B cell (primary cell): ENCODE measurements around the gene USP48. TPM values are rescaled to one million over a fixed set of nuclear protein-coding genes. Genes with fewer than 3 reads are reported as not detected.

ENCODE experiments used
- ATAC-seq: fragments of 200-7000 bp; cut with Tn5 transposase; one replicate; pipeline ENCODE4 v1.10.0; 2021; ENCODE audit warnings: low read depth, mild to moderate bottlenecking, moderate number of reproducible peaks, moderate library complexity
- CTCF ChIA-PET: fragments of 350-600 bp; sonication (Branson Sonifier 250); formaldehyde crosslinking; loops from one replicate; lab custom pipeline; 2021; ENCODE audit warnings: antibody characterized with exemption, inconsistent platforms; lab: Charles Lee
- POLR2A ChIA-PET: fragments of 350-600 bp; sonication (Branson Sonifier 250); formaldehyde crosslinking; loops from one replicate; lab custom pipeline; 2021; ENCODE audit warnings: antibody characterized with exemption; lab: Charles Lee
- DNase-seq: peaks from one replicate; pipeline ENCODE4 v3.0.0; 2013
- H2AFZ ChIP-seq: 2 replicates; pipeline ENCODE4 v1.6.1; 2012; ENCODE audit warnings: mild to moderate bottlenecking, low read depth, low read length; ENCODE audit not compliant: insufficient read depth, poor library complexity, severe bottlenecking
- H3K27ac ChIP-seq, 2 donors: 1 replicate in 1 of 2; 2 replicates in 1 of 2; pipeline ENCODE4 v1.5.1; 2012 to 2013; ENCODE audit warnings: low read length in 2 of 2, mild to moderate bottlenecking in 2 of 2, moderate library complexity in 1 of 2
- H3K27me3 ChIP-seq, 4 experiments: fragments of 200-600 bp in 1 of 4; sonication (generic) in 1 of 4; replicated peaks in 1 of 4; 1 replicate in 2 of 4; 2 replicates in 2 of 4; pipeline versions ENCODE4 v1.6.1 to v1.7.0; 2013 to 2016; ENCODE audit warnings: low read length in 3 of 4, mild to moderate bottlenecking in 2 of 4, mixed read lengths in 1 of 4, moderate library complexity in 1 of 4; ENCODE audit not compliant: insufficient read depth in 4 of 4, control insufficient read depth in 3 of 4; ENCODE audit errors: control extremely low read depth in 1 of 4
- H3K36me3 ChIP-seq, 2 experiments: replicated peaks in 1 of 2; 1 replicate in 1 of 2; 2 replicates in 1 of 2; pipeline versions ENCODE4 v1.6.1 to v1.7.1; 2013; ENCODE audit warnings: low read length in 1 of 2; ENCODE audit not compliant: insufficient read depth in 2 of 2, control insufficient read depth in 1 of 2; ENCODE audit errors: control extremely low read depth in 1 of 2, extremely low read depth in 1 of 2
- H3K4me1 ChIP-seq, 2 donors: fragments of 200-600 bp in 1 of 2; sonication (generic) in 1 of 2; 1 replicate in 1 of 2; 2 replicates in 1 of 2; pipeline versions ENCODE4 v1.5.1 to v1.6.1; 2013 to 2017; ENCODE audit warnings: low read length in 2 of 2; ENCODE audit not compliant: control insufficient read depth in 2 of 2, insufficient read depth in 2 of 2
- H3K4me2 ChIP-seq: replicated peaks from 2 replicates; pipeline ENCODE3; 2012; ENCODE audit warnings: mild to moderate bottlenecking, low read depth, low read length; ENCODE audit not compliant: poor library complexity, severe bottlenecking
- H3K4me3 ChIP-seq, 5 experiments: fragments of 200-600 bp in 1 of 5; sonication (generic) in 1 of 5; 1 replicate in 3 of 5; 2 replicates in 2 of 5; pipeline versions ENCODE4 v1.5.1 to v1.7.0; 2011 to 2016; ENCODE audit warnings: low read length in 4 of 5, mild to moderate bottlenecking in 4 of 5, low read depth in 2 of 5, control low read depth in 1 of 5, moderate library complexity in 1 of 5; ENCODE audit not compliant: insufficient read depth in 1 of 5; ENCODE audit errors: control extremely low read depth in 1 of 5, extremely low read depth in 1 of 5
- H3K79me2 ChIP-seq: fragments of 200-600 bp; sonication (generic); one replicate; pipeline ENCODE4 v1.6.0; 2016; ENCODE audit warnings: low read length; ENCODE audit not compliant: control insufficient read depth, insufficient read depth
- H3K9ac ChIP-seq: fragments of 200-600 bp; sonication (generic); 2 replicates; pipeline ENCODE4 v1.6.1; 2017; ENCODE audit warnings: mild to moderate bottlenecking, low read length, moderate library complexity
- H3K9me3 ChIP-seq, 3 donors: one replicate each; pipeline versions ENCODE4 v1.6.1 to v1.7.1; 2013; ENCODE audit warnings: low read length in 2 of 3; ENCODE audit not compliant: control insufficient read depth in 2 of 3, insufficient read depth in 1 of 3; ENCODE audit errors: control extremely low read depth in 1 of 3
- H4K20me1 ChIP-seq: 2 replicates; pipeline ENCODE4 v1.6.0; 2012; ENCODE audit warnings: mild to moderate bottlenecking, low read length; ENCODE audit not compliant: insufficient read depth, control insufficient read depth, poor library complexity, severe bottlenecking
- H3K27ac Mint-ChIP-seq: one replicate; pipeline ENCODE4 v1.8.0; 2021; ENCODE audit warnings: mixed read lengths
- H3K27me3 Mint-ChIP-seq: one replicate; pipeline ENCODE4 v1.8.0; 2021; ENCODE audit warnings: mixed read lengths
- H3K4me1 Mint-ChIP-seq: one replicate; pipeline ENCODE4 v1.8.0; 2021; ENCODE audit warnings: mixed read lengths
- H3K4me3 Mint-ChIP-seq: one replicate; pipeline ENCODE4 v1.8.0; 2021; ENCODE audit warnings: mixed read lengths
- H3K9me3 Mint-ChIP-seq: one replicate; pipeline ENCODE4 v1.8.0; 2022; ENCODE audit warnings: mixed read lengths; ENCODE audit not compliant: insufficient read depth
- CTCF ChIP-seq: fragments of 200-600 bp; IDR thresholded peaks from one replicate; pipeline ENCODE4 v1.8.0; 2022; ENCODE audit warnings: antibody characterized with exemption, mild to moderate bottlenecking
- EZH2 ChIP-seq: IDR thresholded peaks from 2 replicates; pipeline ENCODE4 v1.6.1; 2012; ENCODE audit warnings: borderline replicate concordance, low read depth, mild to moderate bottlenecking, moderate library complexity, low read length; ENCODE audit not compliant: insufficient read depth, poor library complexity, severe bottlenecking
- WGBS: methylation state at CpG from one replicate; pipeline ENCODE4 v1.1.5; 2013; ENCODE audit warnings: missing lambda C conversion rate; ENCODE audit not compliant: insufficient coverage; 5-methylcytosine and 5-hydroxymethylcytosine counted together
- intact Hi-C: fragments of 100-400 bp; cut with micrococcal nuclease; formaldehyde crosslinking; loops from one replicate; pipeline ENCODE4 v1.10.0; 2022
- polyA plus RNA-seq: library from polyadenylated mRNA; depleted of rRNA; stranded (reverse); fragments of >200 nt; gene quantifications from 2 replicates; pipeline ENCODE4 v1.2.3, GENCODE V29; 2012
- total RNA-seq, 2 donors: library from RNA; stranded (reverse); fragments of 120-200 nt in 1 of 2; gene quantifications; 1 replicate in 1 of 2; 2 replicates in 1 of 2; pipeline versions ENCODE4 v1.2.3 to v1.2.4, GENCODE V29; 2013 to 2022

Gene USP48
- total and polyA plus RNA-seq, 2 donors (not counting 1 experiment from before 2014, with no cell fraction given): 21.2 to 135 TPM

- TF ChIP-seq EZH2: no peak
- no peak for TF ChIP-seq CTCF
- DNase-seq: no peak
- no peak overlapping the region for H2AFZ ChIP-seq
- H3K27me3 Mint-ChIP-seq: peaks cover 17% of the 10 kb centered on the region
- H3K4me3 Mint-ChIP-seq: no peak overlapping the region
- intact Hi-C loops: loop anchor here (5.0 to 10.0 kb wide), 2 partner anchors 290 to 307 kb away; no protein-coding TSS in a partner anchor
- ChIA-PET CTCF (no interaction called here), POLR2A (interaction anchor here (0.6 kb wide), 1 partner anchor 290 kb away, joined by 7 read pairs; no protein-coding TSS in a partner anchor)
- no peak overlapping the region for H3K4me3 ChIP-seq
- H3K4me1 Mint-ChIP-seq: peaks cover 20% of the 10 kb centered on the region
- H3K27ac ChIP-seq: no peak overlapping the region
- H3K36me3 ChIP-seq: no peaks in the 10 kb centered on the region
- no peak overlapping the region for H3K9ac ChIP-seq
- peaks cover 18 to 19% of the 10 kb centered on the region in 2 donors for H3K4me1 ChIP-seq
- H3K4me2 ChIP-seq: no peak overlapping the region
- no peaks in the 10 kb centered on the region for H3K79me2 ChIP-seq
- no peaks in the 10 kb centered on the region for H4K20me1 ChIP-seq
- ATAC-seq: no peak
- no peak overlapping the region for H3K27ac Mint-ChIP-seq
- peaks cover 0 to 34% (median 13%) of the 10 kb centered on the region in 4 experiments for H3K27me3 ChIP-seq
- peaks cover 0 to 13% (median 0%) of the 10 kb centered on the region in 3 donors for H3K9me3 ChIP-seq
- 100% methylated on average over 4 of the region's 4 CpGs for WGBS
- H3K9me3 Mint-ChIP-seq: no peaks in the 10 kb centered on the region
Observed at GRCh38 chr1:21655259-21655658, 127.7 kb downstream of the USP48 start.

- CTCF ChIA-PET: no interaction called here
- Mint-ChIP-seq H3K27ac (no peak overlapping the region), H3K27me3 (peaks cover 16% of the 10 kb centered on the region), H3K4me1 (peaks cover 18% of the 10 kb centered on the region), H3K9me3 (no peaks in the 10 kb centered on the region), H3K4me3 (no peak overlapping the region)
- no peak overlapping the region for H3K4me2 ChIP-seq
- peaks cover 0 to 35% (median 10%) of the 10 kb centered on the region in 4 experiments for H3K27me3 ChIP-seq
- ATAC-seq (no peak), DNase-seq (no peak)
- no peak overlapping the region for H3K9ac ChIP-seq
- no peak overlapping the region for H3K27ac ChIP-seq
- no peak overlapping the region for H3K4me3 ChIP-seq
- H3K36me3 ChIP-seq: no peaks in the 10 kb centered on the region
- H3K4me1 ChIP-seq: peaks cover 12 to 13% of the 10 kb centered on the region in 2 donors
- H3K9me3 ChIP-seq: peaks cover 0 to 13% (median 0%) of the 10 kb centered on the region in 3 donors
- H2AFZ ChIP-seq: no peak overlapping the region
- intact Hi-C loops: loop anchor here (10.0 kb wide), 1 partner anchor 289 kb away; no protein-coding TSS in a partner anchor
- TF ChIP-seq EZH2 (no peak), CTCF (no peak)
- WGBS: 97% methylated on average over 5 of the region's 6 CpGs
- POLR2A ChIA-PET: interaction anchor here (0.6 kb wide), 1 partner anchor 966 kb away, joined by 3 read pairs; no protein-coding TSS in a partner anchor
- H3K79me2 ChIP-seq: no peaks in the 10 kb centered on the region
- no peaks in the 10 kb centered on the region for H4K20me1 ChIP-seq
Observed at GRCh38 chr1:21654209-21654608, 128.7 kb downstream of the USP48 start.
